Measurements from ENCODE around the gene C2.
A peak's percentile ranks its signal among the peaks of the same experiment; 100 is the strongest.

Gene C2

GRCh38 chr6:31927242-31927862, at the start of gene C2:
TSS of gene C2 (plus strand) at chr6:31927717. CDS start at chr6:31927753, 36 bp downstream.
- DNase-seq = no peak

- no peak for DNase-seq
Measured at GRCh38 chr6:31878222-31878621, 49.3 kb upstream of the C2 start.

- DNase-seq = no peak
Measured at GRCh38 chr6:31878726-31879125, 48.8 kb upstream of the C2 start, which contains the start of gene SLC44A4. TSS of gene SLC44A4 (minus strand) at chr6:31878997. CDS start at chr6:31878980, 17 bp downstream.

GRCh38 chr6:31879143-31879542, 48.4 kb upstream of the C2 start:
- no peak for DNase-seq

- no peak for DNase-seq
Measured at GRCh38 chr6:31879901-31880300, 47.6 kb upstream of the C2 start.

GRCh38 chr6:31880616-31881015, 46.9 kb upstream of the C2 start:
- no peak for DNase-seq

GRCh38 chr6:31881136-31881859, 46.2 kb upstream of the C2 start:
- DNase-seq = no peak

- DNase-seq = no peak
Measured at GRCh38 chr6:31882344-31882743, 45.2 kb upstream of the C2 start.

GRCh38 chr6:31883676-31884075, 43.8 kb upstream of the C2 start:
- DNase-seq = no peak

GRCh38 chr6:31884528-31885035, 42.9 kb upstream of the C2 start:
- no peak for DNase-seq

- no peak for DNase-seq
Measured at GRCh38 chr6:31886541-31886991, 41.0 kb upstream of the C2 start.

- no peak for DNase-seq
Measured at GRCh38 chr6:31887173-31888007, 40.1 kb upstream of the C2 start.

- peak; percentile 52 to 62 for DNase-seq
Measured at GRCh38 chr6:31888276-31889258, 39.0 kb upstream of the C2 start.

GRCh38 chr6:31889331-31889972, 38.1 kb upstream of the C2 start:
- no peak for DNase-seq

GRCh38 chr6:31892821-31893220, 34.7 kb upstream of the C2 start:
- DNase-seq = no peak

GRCh38 chr6:31896493-31896855, 31.0 kb upstream of the C2 start:
- no peak for DNase-seq

- no peak for DNase-seq
Measured at GRCh38 chr6:31896856-31897611, 30.5 kb upstream of the C2 start.

GRCh38 chr6:31897612-31898382, 29.7 kb upstream of the C2 start, which contains the start of gene EHMT2:
TSS of gene EHMT2 (minus strand) at chr6:31897698. CDS start at chr6:31897677, 21 bp downstream.
- DNase-seq = peak; percentile 80 to 83

- DNase-seq = peak in 1 of 2 donors; percentile 4
Measured at GRCh38 chr6:31898383-31899011, 29.0 kb upstream of the C2 start.

Measured in stimulated activated CD4-positive, alpha-beta T cell treated with anti-CD3 and anti-CD28 coated beads, Interleukin-2, amount 100 ng/mL, for 48 hours (primary cell).